Measurements from ENCODE around the gene LRG1. TPM values are rescaled to one million over a fixed set of nuclear protein-coding genes. Genes with fewer than 3 reads are reported as not detected.

Gene LRG1
- total RNA-seq, 4 donors from 2014 or later = 0.17 to 9.4 (median 0.79) TPM

DNA sequence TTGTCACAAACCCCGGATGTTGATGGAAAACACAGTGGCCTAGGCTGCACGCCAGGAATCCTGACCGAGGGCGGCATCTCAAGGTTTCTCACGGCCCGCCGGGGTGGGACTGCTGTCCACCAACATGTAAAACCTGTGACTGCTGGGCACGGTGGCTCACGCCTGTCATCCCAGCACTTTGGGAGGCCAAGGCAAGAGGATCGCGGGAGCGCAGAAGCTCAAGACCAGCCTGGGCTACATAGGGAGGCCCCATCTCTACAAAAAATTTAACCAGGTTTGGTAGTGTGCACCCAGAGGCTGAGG lies 32.7 kb downstream of the LRG1 start:
- DNase-seq (ENCODE audit: extremely low spot score) = no peak
- no peaks in the 10 kb centered on the region for H3K9me3 ChIP-seq
- intact Hi-C loops (cut with DNase I) = no loop called here
- TF ChIP-seq POLR2A (IDR thresholded peaks at IDR 0.05; ENCODE audit: low read depth) (no peak), POLR2AphosphoS5 (IDR thresholded peaks at IDR 0.05) (no peak), CTCF (IDR thresholded peaks at IDR 0.05) (no peak), EP300 (IDR thresholded peaks at IDR 0.05) (no peak)
- H3K4me3 ChIP-seq = no peak overlapping the region
- WGBS = 84% methylated on average over 8 of the region's 12 CpGs
- H3K36me3 ChIP-seq = peaks cover 19 to 80% (median 69%) of the 10 kb centered on the region in 4 donors
- peaks cover 4 to 85% (median 42%) of the 10 kb centered on the region in 4 donors for H3K4me1 ChIP-seq
- H3K27me3 ChIP-seq = no peaks in the 10 kb centered on the region
- peak overlapping the region; percentile 35 to 51 (median 46) for H3K27ac ChIP-seq (replicated peaks in 1 of 4)

GRCh38 chr19:4506449-4507149 lies 33.2 kb downstream of the LRG1 start:
- intact Hi-C loops (cut with DNase I) = no loop called here
- Histone ChIP-seq H3K4me1 (peaks cover 4 to 90% (median 44%) of the 10 kb centered on the region in 4 donors), H3K4me3 (no peak overlapping the region), H3K36me3 (peaks cover 23 to 81% (median 72%) of the 10 kb centered on the region in 4 donors), H3K9me3 (no peaks in the 10 kb centered on the region), H3K27me3 (no peaks in the 10 kb centered on the region), H3K27ac (replicated peaks in 1 of 4) (peak overlapping the region; percentile 35 to 51 (median 46))
- TF ChIP-seq POLR2A (IDR thresholded peaks at IDR 0.05; ENCODE audit: low read depth) = no peak
- no peak for TF ChIP-seq EP300 (IDR thresholded peaks at IDR 0.05)
- no peak for TF ChIP-seq CTCF (IDR thresholded peaks at IDR 0.05)
- no peak for TF ChIP-seq POLR2AphosphoS5 (IDR thresholded peaks at IDR 0.05)
- no peak for DNase-seq (ENCODE audit: extremely low spot score)
- 86% methylated on average over 9 of the region's 17 CpGs for WGBS

GRCh38 chr19:4505570-4506448 lies 34.0 kb downstream of the LRG1 start:
- intact Hi-C loops (cut with DNase I) = no loop called here
- TF ChIP-seq EP300 (IDR thresholded peaks at IDR 0.05) = no peak
- WGBS = 94% methylated on average over 34 of the region's 34 CpGs

GRCh38 chr19:4504891-4505569 lies 34.8 kb downstream of the LRG1 start:
- peak overlapping the region in 2 of 4 donors; percentile 45 to 53 for H3K27ac ChIP-seq (replicated peaks in 1 of 4)
- TF ChIP-seq CTCF (IDR thresholded peaks at IDR 0.05) = no peak
- TF ChIP-seq EP300 (IDR thresholded peaks at IDR 0.05) = no peak
- TF ChIP-seq POLR2A (IDR thresholded peaks at IDR 0.05; ENCODE audit: low read depth) = no peak
- TF ChIP-seq POLR2AphosphoS5 (IDR thresholded peaks at IDR 0.05) = no peak
- intact Hi-C loops (cut with DNase I) = no loop called here
- no peaks in the 10 kb centered on the region for H3K9me3 ChIP-seq
- no peaks in the 10 kb centered on the region for H3K27me3 ChIP-seq
- H3K36me3 ChIP-seq = peaks cover 30 to 87% (median 83%) of the 10 kb centered on the region in 4 donors
- peaks cover 4 to 79% (median 41%) of the 10 kb centered on the region in 4 donors for H3K4me1 ChIP-seq
- 71% methylated on average over 15 of the region's 15 CpGs for WGBS
- no peak overlapping the region for H3K4me3 ChIP-seq
- DNase-seq (ENCODE audit: extremely low spot score) = no peak

More at GRCh38 chr19:4505570-4506448, 34.0 kb downstream of the LRG1 start:
- H3K9me3 ChIP-seq = no peaks in the 10 kb centered on the region
- peaks cover 30 to 86% (median 80%) of the 10 kb centered on the region in 4 donors for H3K36me3 ChIP-seq
- H3K27ac ChIP-seq (replicated peaks in 1 of 4) = peak overlapping the region in 3 of 4 donors; percentile 45 to 51 (median 48)
- H3K27me3 ChIP-seq = no peaks in the 10 kb centered on the region
- no peak for DNase-seq (ENCODE audit: extremely low spot score)
- no peak overlapping the region for H3K4me3 ChIP-seq
- H3K4me1 ChIP-seq = peaks cover 4 to 85% (median 44%) of the 10 kb centered on the region in 4 donors
